Glomerular visceral epithelial cell (primary cell): ENCODE data around the gene SLIT3.
A peak's percentile ranks its signal among the peaks of the same experiment; 100 is the strongest.

Experiments
- DNase-seq: peaks from one replicate; pipeline ENCODE4 v3.0.0-alpha.2; 2016; ENCODE audit errors: extremely low spot score

SLIT3 gene

DNA sequence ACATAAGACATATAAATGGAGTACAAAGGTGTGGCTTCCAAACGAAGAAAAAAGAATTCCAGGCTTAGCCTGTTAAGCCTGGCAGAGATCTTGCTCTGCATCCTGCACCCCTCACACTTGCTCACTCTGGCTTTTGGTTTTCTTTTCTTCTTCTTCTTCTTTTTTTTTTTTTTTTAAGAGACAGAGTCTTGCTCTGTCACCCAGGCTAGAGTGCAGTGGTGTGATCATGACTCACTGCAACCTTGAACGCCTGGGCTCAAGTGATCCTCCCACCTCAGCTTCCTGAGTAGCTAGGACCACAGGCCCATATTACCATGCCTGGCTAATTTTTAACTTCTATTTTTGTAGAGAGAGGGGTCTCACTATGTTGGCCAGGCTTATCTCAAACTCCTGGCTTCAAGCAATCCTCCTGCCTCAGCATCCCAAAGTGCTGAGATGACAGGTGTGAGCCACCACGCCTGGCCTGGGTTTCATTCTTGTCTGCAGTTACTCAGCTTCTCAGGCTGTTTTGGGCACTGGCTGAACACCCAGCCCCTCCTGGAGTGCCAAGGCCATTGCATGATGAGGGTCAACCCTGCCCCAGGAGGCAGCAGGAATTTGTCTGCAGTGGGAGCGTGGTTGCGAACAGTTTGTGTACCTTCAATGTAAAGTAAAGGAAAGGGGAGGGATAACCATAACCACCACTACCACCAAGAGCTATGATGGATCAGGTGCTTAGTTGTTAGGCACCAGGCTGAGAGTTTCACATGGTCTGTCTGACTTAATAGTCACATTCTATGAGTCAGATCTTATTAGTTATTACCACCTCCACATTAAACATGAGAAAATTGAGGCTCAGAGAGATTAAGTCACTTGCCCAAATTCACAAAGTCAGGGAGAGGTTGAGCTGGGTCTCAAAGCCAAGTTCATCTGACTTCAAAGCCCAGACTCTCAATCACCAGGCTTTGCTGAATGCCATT lies 502.6 kb downstream of the SLIT3 start:
- DNase-seq = no peak

GRCh38 chr5:168796593-168797580 lies 504.1 kb downstream of the SLIT3 start:
- no peak for DNase-seq

GRCh38 chr5:168796000-168796399 lies 504.9 kb downstream of the SLIT3 start:
- no peak for DNase-seq

- DNase-seq = peak; percentile 2
Measured at GRCh38 chr5:168793841-168794837, 506.8 kb downstream of the SLIT3 start.

GRCh38 chr5:168792678-168793077 lies 508.3 kb downstream of the SLIT3 start:
- DNase-seq = no peak

DNA sequence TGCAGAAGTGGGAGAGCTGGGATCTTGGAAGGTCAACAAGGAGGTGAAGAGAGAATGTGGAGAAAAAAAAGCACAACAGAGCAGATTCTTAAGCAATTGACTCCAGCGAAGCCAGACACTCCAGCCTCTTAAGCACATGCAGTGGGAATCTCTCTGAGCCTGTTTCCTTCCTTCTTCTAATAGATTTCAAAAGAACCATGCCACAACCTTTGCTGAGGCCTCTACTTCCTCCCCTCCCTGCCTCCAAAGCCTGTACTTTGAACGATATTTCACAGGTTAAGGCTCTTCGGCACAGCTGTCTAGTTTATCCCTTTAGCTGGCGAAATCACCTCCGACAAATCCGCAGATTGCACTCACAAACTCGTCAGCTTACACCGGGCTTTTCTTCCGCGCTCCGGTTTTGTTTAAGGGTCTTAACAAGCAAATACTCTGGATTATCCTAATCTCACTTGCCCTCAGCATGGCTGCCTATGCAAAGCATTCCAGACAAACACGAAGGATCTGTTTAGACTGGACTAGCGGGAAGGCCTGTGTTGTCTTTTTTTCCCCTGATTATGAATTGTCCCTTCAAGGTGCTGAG lies 510.2 kb downstream of the SLIT3 start:
- DNase-seq = no peak

GRCh38 chr5:168790002-168790635 lies 510.8 kb downstream of the SLIT3 start:
- DNase-seq = no peak

- DNase-seq = no peak
Measured at GRCh38 chr5:168788786-168789185, 512.2 kb downstream of the SLIT3 start.

DNA sequence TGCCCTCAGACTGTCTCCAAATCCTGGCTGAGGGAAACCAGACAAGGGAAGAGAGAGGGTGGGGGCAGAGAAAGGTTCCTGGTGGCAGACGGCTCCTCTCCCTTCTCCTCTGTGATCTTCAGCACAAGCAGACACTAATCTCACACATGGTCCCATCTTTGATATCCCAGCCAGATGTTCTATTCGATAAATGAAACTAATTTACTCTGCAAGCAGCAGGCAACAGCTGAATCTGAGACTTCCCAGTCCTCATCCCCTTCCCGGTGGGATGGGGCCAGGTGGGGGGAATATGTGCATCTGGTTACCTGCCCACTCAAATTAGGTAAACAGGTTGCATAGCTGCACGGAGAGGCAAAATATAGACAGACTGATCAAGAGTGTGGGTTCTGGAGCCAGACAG lies 512.8 kb downstream of the SLIT3 start:
- no peak for DNase-seq

DNA sequence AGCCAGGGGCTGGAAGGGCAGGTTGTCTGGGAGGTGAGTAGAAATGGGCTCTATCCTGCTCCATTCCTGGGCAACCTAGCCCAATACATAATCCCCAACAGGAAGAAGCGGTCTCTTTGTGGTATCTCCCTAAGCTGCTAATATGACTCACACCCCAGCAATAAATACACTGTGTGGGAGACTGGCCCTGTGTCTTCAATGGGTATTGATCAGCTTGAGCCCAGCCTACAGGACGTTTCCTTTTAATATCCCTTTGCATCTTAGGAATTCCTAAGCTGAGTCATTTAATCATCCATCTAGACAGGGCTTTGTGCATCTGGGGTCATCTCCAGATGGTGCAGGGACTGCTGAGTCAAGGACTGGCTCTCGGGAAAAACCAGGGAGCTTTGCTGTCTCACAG lies 514.8 kb downstream of the SLIT3 start:
- DNase-seq = no peak

DNA sequence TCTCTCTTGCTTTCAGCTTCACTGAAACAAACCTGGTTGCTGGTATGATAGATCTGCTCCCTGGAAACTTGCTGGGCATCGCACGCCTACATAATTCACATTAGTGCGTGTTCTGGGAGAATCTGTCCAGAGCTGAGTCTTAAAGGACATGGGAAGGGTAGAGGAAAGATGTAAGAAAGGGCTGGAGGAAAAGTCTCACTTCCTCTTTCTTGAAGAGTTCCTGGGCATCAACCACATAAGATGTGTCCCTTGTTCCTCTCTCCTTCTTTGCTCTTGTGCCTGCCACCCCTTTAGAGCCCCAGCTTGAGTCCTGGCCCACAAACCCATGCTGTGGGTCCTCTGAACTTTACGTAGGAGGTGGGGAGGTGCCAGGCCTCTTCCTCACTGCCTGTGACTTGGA lies 516.5 kb downstream of the SLIT3 start:
- DNase-seq = no peak

- no peak for DNase-seq
Measured at GRCh38 chr5:168781941-168782571, 518.9 kb downstream of the SLIT3 start.

DNA sequence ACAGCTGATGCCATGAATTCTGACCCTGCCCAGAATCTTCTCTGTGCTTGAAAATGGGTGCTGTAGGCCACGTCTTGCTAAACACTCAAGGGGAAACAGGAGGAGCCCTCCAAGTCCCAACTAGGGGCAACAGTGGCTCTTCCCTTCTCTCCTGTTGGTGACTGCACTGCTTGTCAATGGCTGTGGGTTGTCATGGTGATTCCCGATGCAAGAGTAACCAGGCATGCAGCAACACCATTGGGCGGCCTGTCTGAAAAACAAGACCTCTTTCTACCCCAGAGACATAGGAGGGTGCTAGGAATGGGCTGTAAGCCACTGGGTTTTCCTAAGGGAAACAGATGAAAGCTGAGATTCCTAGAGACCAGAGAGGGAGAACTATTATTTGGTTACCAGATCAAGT lies 520.1 kb downstream of the SLIT3 start:
- DNase-seq = no peak

DNA sequence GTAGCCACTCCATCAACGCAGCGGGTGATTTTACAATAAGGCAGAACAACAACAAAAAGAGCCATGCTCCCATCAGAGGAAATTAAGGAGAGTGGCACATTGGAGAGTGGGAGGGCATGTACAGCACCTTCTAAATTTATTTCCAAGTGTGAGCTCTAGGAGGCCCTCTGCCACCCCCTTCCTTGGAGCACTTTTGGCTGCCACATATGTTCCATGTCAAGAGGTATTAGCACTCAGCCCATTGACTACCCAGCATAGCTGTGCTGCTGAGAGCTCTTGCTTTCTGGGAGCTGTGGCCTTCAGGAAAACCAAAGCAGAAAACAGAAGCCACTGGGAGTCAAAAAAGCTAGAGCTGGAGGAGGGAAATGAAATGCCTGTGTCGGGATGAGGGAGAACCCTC lies 521.6 kb downstream of the SLIT3 start:
- DNase-seq = no peak

- DNase-seq = no peak
Measured at GRCh38 chr5:168778536-168778935, 522.4 kb downstream of the SLIT3 start.

DNA sequence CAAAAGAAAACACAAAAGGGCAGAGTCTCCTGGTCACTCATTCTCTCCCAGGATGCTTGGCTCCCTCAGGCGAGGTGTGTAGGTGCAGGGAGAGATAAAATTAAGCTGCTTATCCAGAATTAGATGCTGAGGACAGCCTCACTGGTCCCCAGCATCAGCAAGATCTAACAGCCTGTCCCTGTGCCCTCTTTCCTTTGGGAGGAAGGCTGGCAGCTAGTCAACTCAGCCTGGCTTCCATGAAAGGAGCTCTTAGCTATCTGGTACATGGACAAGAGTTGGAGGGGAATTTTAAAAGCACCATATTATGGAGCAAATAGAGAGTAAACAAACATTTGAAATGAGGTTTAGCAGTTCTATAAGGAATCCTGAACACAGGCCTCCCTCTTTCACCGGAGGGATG lies 523.3 kb downstream of the SLIT3 start:
- DNase-seq = no peak

- no peak for DNase-seq
Measured at GRCh38 chr5:168776070-168776469, 524.9 kb downstream of the SLIT3 start.

- DNase-seq = no peak
Measured at GRCh38 chr5:168773226-168773625, 527.7 kb downstream of the SLIT3 start.

DNA sequence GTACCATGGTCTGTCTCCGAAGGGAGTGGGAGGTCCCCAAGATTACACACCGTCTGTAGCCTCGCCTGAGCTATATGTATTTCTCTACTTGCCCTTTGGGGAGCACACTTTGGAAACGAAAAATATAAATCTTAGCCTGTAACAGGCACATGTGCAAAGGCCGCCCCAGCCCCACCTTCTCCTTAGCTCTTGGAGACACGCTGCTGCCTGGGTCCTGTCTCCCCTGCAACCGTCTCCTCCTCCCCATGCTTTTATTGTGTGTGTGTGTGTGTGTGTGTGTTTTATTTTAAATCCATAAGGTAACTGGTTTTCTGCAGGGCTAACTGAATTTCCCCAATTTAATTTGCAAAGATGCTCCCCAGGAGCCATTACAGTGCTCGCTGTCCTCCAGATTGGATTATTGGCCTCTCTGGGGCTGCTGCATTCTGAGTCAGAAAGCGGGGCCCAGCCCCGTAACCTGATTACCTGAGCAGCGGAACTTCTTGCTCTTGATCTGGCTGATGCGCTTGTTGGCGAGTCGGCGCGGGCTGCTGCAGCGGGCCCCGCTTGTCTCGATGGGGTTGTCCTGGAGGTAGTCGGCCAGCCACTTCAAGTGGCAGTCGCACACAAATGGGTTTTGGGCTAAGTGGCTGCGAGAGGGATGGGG lies 528.5 kb downstream of the SLIT3 start:
- no peak for DNase-seq
